ENCODE results near the gene SORD. TPM values are rescaled to one million over a fixed set of nuclear protein-coding genes. Genes with fewer than 3 reads are reported as not detected.
"Not testable (repeated sequence)": the region's sequence is repeated elsewhere in the genome, so short reads cannot be mapped to it uniquely, and the experiment has no call there.

Gene SORD
- total RNA-seq, 4 donors from 2014 or later = 3.3 to 6.6 (median 5.9) TPM

DNA sequence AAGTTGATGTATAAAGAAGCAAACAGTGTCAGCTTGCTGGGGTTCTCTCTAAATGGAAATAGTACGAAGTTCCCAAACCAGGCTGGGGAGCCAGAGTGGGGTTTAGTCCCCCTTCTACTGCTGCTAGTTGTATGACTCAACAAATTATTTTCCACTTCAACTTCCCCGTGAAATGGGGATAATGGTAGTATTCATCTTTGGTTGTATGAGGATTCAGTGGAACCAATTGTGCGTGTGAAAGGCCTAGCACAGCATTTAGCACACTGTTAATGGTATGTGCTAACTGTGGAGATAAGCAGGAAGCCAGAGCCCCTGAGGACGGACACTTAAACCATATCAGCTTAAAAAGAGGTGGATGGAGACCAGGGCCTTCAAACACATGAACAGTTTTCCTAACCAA, 4.2 kb downstream of the SORD start:
- Histone ChIP-seq H3K27me3 (no peaks in the 10 kb centered on the region), H3K4me1 (peaks cover 10 to 17% (median 16%) of the 10 kb centered on the region in 4 donors), H3K4me3 (no peak overlapping the region), H3K27ac (replicated peaks in 1 of 4) (no peak overlapping the region), H3K36me3 (peaks cover 0 to 7% (median 0%) of the 10 kb centered on the region in 4 donors), H3K9me3 (no peaks in the 10 kb centered on the region)
- intact Hi-C loops (cut with DNase I) = loop anchor here (5.0 kb wide), 1 partner anchor 175 kb away; no protein-coding TSS in a partner anchor
- TF ChIP-seq POLR2A (IDR thresholded peaks at IDR 0.05; ENCODE audit: low read depth) = no peak
- TF ChIP-seq, protein P1, sequence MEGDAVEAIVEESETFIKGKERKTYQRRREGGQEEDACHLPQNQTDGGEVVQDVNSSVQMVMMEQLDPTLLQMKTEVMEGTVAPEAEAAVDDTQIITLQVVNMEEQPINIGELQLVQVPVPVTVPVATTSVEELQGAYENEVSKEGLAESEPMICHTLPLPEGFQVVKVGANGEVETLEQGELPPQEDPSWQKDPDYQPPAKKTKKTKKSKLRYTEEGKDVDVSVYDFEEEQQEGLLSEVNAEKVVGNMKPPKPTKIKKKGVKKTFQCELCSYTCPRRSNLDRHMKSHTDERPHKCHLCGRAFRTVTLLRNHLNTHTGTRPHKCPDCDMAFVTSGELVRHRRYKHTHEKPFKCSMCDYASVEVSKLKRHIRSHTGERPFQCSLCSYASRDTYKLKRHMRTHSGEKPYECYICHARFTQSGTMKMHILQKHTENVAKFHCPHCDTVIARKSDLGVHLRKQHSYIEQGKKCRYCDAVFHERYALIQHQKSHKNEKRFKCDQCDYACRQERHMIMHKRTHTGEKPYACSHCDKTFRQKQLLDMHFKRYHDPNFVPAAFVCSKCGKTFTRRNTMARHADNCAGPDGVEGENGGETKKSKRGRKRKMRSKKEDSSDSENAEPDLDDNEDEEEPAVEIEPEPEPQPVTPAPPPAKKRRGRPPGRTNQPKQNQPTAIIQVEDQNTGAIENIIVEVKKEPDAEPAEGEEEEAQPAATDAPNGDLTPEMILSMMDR (IDR thresholded peaks at IDR 0.05) = no peak
- TF ChIP-seq POLR2AphosphoS5 (IDR thresholded peaks at IDR 0.05) = no peak
- TF ChIP-seq EP300 (IDR thresholded peaks at IDR 0.05) = no peak
- 85% methylated on average over 4 of the region's 4 CpGs for WGBS
- no peak for DNase-seq (ENCODE audit: extremely low spot score)

DNA sequence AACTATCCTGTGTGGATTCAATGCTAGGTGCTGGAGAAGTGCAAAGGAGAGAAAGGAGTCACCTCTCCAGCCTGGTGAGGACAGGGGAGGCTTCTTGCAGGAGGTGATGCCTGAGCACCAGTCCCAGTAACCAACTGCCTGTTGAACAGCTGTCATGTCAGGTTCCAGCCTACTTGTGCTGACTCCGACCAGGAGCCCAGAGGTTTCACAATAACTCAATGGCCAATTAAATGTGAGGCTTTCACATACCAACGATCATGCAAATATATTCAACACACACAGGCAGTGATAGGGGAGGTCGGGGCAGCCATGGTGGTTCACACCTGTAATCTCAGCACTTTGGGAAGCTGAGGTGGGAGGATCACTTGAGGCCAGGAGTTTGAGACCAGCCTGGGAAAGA, 7.7 kb downstream of the SORD start:
- Histone ChIP-seq H3K36me3 (peaks cover 0 to 7% (median 0%) of the 10 kb centered on the region in 4 donors), H3K4me1 (no peaks in the 10 kb centered on the region), H3K27ac (replicated peaks in 1 of 4) (no peak overlapping the region), H3K4me3 (no peak overlapping the region), H3K27me3 (no peaks in the 10 kb centered on the region), H3K9me3 (no peaks in the 10 kb centered on the region)
- 100% methylated on average over 3 of the region's 3 CpGs for WGBS
- no peak for DNase-seq (ENCODE audit: extremely low spot score)
- TF ChIP-seq POLR2AphosphoS5 (IDR thresholded peaks at IDR 0.05) (no peak), EP300 (IDR thresholded peaks at IDR 0.05) (no peak), POLR2A (IDR thresholded peaks at IDR 0.05; ENCODE audit: low read depth) (no peak)
- TF ChIP-seq, protein P1 (IDR thresholded peaks at IDR 0.05) = no peak
- intact Hi-C loops (cut with DNase I) = no loop called here

DNA sequence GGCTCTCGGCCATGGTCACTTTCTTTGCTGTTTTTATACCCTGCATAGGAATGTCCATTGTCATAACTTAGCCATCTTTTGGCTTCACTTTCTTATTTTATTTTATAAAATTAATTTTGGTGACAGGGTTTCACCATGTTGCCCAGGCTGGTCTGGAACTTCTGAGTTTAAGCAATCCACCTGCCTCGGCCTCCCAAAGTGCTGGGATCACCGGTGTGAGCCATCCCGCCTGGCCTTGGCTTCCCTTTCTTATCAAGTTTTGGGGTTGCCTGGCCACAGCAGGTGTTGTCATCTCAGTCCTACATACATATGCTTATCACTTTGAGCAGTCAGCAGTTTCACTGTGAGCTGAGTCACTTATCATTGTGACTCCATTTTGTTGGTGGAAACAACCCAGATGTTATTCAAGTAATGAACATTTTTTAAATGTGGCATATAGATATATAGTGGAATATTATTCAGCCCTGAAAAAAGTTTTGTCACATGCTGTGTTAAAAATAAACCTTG, 8.6 kb downstream of the SORD start:
- H3K4me1 ChIP-seq; H3K4me3 ChIP-seq; H3K27ac ChIP-seq (replicated peaks in 1 of 4); H3K9me3 ChIP-seq; intact Hi-C loops (cut with DNase I); DNase-seq (ENCODE audit: extremely low spot score); H3K27me3 ChIP-seq; H3K36me3 ChIP-seq: not testable (repeated sequence)
- WGBS = 95% methylated on average over 2 of the region's 4 CpGs

DNA sequence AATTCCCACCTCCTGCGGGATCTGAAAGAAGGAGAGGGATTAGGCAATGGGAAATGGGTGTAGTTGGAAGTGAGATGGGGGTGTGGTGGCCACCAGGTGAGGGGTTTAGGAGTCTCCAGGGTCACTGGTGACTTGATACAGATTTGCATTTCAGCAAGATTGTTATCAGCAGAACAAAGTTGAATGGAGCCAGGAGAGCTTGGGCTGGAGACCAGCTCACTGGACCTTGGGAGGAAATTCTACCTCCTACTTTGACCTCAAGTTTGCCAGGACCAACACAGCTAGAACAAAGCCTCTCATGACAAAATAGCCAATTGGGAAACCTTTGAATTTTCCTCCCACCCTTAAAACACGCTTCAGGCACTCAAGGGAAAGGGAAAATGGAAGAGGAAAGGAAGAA, 9.5 kb downstream of the SORD start:
- intact Hi-C loops (cut with DNase I) = not testable (repeated sequence)
- WGBS = no CpG with 5 or more reads among the region's 2 CpGs

DNA sequence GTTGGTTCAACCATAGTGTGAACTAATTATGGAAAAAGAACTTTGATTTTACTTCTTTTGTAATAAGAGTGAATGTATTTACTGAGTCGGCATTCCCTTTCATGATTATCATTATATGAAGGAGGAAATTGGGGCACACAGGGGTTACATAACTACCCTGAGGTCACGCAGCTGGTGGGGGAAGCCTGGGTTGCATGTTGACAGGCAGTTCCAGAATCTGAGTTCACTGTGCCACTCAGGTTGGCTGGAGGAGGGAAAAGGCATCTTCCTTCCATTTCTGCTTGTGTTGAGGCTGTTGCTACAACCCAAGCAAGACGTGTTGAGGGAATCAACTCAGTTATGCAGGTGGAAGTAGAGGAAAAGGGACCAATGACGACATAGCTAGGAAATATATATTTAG, 11.1 kb downstream of the SORD start:
- H3K9me3 ChIP-seq; H3K27me3 ChIP-seq; H3K4me3 ChIP-seq; H3K36me3 ChIP-seq; DNase-seq (ENCODE audit: extremely low spot score); H3K27ac ChIP-seq (replicated peaks in 1 of 4); intact Hi-C loops (cut with DNase I): not testable (repeated sequence)
- H3K4me1 ChIP-seq = peaks cover 0 to 11% (median 6%) of the 10 kb centered on the region in 4 donors
- 67% methylated on average over 3 of the region's 4 CpGs for WGBS

More for the DNA sequence above, 9.5 kb downstream of the SORD start:
- not testable (repeated sequence) for H3K27me3 ChIP-seq; H3K9me3 ChIP-seq; H3K4me3 ChIP-seq; H3K27ac ChIP-seq (replicated peaks in 1 of 4); H3K36me3 ChIP-seq; DNase-seq (ENCODE audit: extremely low spot score)
- peaks cover 0 to 10% (median 6%) of the 10 kb centered on the region in 4 donors for H3K4me1 ChIP-seq

DNA sequence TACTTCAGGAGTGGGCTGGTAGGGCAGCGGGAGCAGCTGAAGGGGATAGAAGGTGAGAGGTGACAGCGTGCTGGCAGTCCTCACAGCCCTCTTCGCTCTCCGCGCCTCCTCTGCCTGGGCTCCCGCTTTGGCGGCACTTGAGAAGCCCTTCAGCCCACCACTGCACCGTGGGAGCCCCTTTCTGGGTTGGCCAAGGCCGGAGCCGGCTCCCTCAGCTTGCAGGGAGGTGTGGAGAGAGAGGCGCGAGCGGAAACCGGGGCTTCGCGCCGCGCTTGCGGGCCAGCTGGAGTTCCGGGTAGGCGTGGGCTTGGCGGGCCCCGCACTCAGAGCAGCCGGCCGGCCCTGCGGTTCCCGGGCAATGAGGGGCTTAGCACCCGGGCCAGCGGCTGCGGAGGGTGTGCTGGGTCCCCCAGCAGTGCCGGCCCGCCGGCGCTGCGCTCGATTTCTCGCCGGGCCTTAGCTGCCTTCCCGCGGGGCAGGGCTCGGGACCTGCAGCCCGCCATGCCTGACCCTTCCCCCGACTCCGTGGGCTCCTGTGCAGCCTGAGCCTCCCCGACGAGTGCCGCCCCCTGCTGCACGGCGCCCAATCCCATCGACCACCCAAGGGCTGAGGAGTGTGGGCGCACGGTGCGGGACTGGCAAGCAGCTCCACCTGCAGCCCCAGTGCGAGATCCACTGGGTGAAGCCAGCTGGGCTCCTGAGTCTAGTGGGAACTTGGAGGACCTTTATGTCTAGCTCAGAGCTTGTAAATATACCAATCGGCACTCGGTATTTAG, 11.8 kb downstream of the SORD start:
- intact Hi-C loops (cut with DNase I) = loop anchor here (5.0 kb wide), 1 partner anchor 67 kb away; no protein-coding TSS in a partner anchor
- not testable (repeated sequence) for H3K27ac ChIP-seq (replicated peaks in 1 of 4); H3K36me3 ChIP-seq; H3K4me3 ChIP-seq; DNase-seq (ENCODE audit: extremely low spot score); H3K27me3 ChIP-seq; H3K9me3 ChIP-seq
- 97% methylated on average over 28 of the region's 56 CpGs for WGBS
- peaks cover 0 to 11% (median 6%) of the 10 kb centered on the region in 4 donors for H3K4me1 ChIP-seq

Measured in esophagus muscularis mucosa (tissue), 4 donors.